Measurements from ENCODE around the gene B4GALNT2. TPM values are rescaled to one million over a fixed set of nuclear protein-coding genes. Genes with fewer than 3 reads are reported as not detected.

B4GALNT2 gene
- polyA plus RNA-seq, 1 donor from 2014 or later: not detected

- no peak overlapping the region for H2AFZ ChIP-seq (ENCODE audit: low read depth, low read length)
- H3K9ac ChIP-seq (ENCODE audit: low read length): no peak overlapping the region
- no peak overlapping the region for H3K4me2 ChIP-seq (ENCODE audit: low read length)
Measured at GRCh38 chr17:49209061-49209571, 76.5 kb downstream of the B4GALNT2 start.

More at GRCh38 chr17:49209061-49209571, 76.5 kb downstream of the B4GALNT2 start:
- TF ChIP-seq SMC3 (conservative IDR thresholded peaks at IDR 0.05; ENCODE audit: poor library complexity) (no peak), EZH2 (IDR thresholded peaks at IDR 0.05; ENCODE audit: borderline replicate concordance, insufficient read depth, low read length, poor library complexity, severe bottlenecking) (no peak), REST (IDR thresholded peaks at IDR 0.05; ENCODE audit: borderline replicate concordance) (no peak), POLR2AphosphoS5 (IDR thresholded peaks at IDR 0.05) (no peak), EP300 (conservative IDR thresholded peaks at IDR 0.05; ENCODE audit: poor library complexity, severe bottlenecking) (no peak), TAF1 (IDR thresholded peaks at IDR 0.05; ENCODE audit: low read depth) (no peak), RAD21 (conservative IDR thresholded peaks at IDR 0.05) (no peak), MXI1 (conservative IDR thresholded peaks at IDR 0.05; ENCODE audit: poor library complexity, severe bottlenecking) (no peak), CTCF (IDR thresholded peaks at IDR 0.05; ENCODE audit: poor library complexity, severe bottlenecking) (no peak)
- H3K9me3 ChIP-seq (ENCODE audit: low read length): no peaks in the 10 kb centered on the region
- no peaks in the 10 kb centered on the region for H4K20me1 ChIP-seq (ENCODE audit: insufficient read depth)
- no peaks in the 10 kb centered on the region for H3K36me3 ChIP-seq (ENCODE audit: insufficient read depth, low read length)
- H3F3A ChIP-seq (ENCODE audit: insufficient read depth, low read length, poor library complexity, severe bottlenecking): no peaks in the 10 kb centered on the region
- no peaks in the 10 kb centered on the region for H3K9me2 ChIP-seq (ENCODE audit: insufficient read depth, low read length)
- no peak overlapping the region for H3K4me3 ChIP-seq (ENCODE audit: low read length)
- no peak overlapping the region for H3K27ac ChIP-seq (ENCODE audit: low read length)
- H3K79me2 ChIP-seq (replicated peaks; ENCODE audit: insufficient read depth, low read length): no peaks in the 10 kb centered on the region
- H3K27me3 ChIP-seq (ENCODE audit: insufficient read depth, low read depth, low read length): no peaks in the 10 kb centered on the region
